A549 (cell line): ENCODE data around the gene ABCA1.

ENCODE experiments used
- BHLHE40 ChIP-seq: IDR thresholded peaks from 2 replicates; pipeline ENCODE4 v1.6.1; 2012; ENCODE audit warnings: low read depth, low read length, inconsistent platforms
- CEBPB ChIP-seq, 2 experiments: fragments of >200 bp in 1 of 2; sonication (Bioruptor Twin) in 1 of 2; formaldehyde crosslinking in 1 of 2; IDR thresholded peaks; 2 replicates each; pipeline ENCODE4 v1.6.1; 2012 to 2016
- KDM5A ChIP-seq: fragments of 200-600 bp; sonication (generic); IDR thresholded peaks from 2 replicates; pipeline ENCODE4 v1.6.1; 2016; ENCODE audit warnings: antibody characterized with exemption, mild to moderate bottlenecking
- POLR2A ChIP-seq: IDR thresholded peaks from 2 replicates; pipeline ENCODE4 v1.6.1; 2012; ENCODE audit warnings: mild to moderate bottlenecking, low read length
- POLR2AphosphoS2 ChIP-seq: conservative IDR thresholded peaks from 2 replicates; pipeline ENCODE4 v1.6.1; 2012; ENCODE audit warnings: low read length, improper control_type of control experiment, inconsistent platforms
- RAD21 ChIP-seq, 2 experiments: fragments of >200 bp in 1 of 2; sonication (Bioruptor Twin) in 1 of 2; formaldehyde crosslinking in 1 of 2; IDR thresholded peaks in 1 of 2; conservative IDR thresholded peaks in 1 of 2; 2 replicates in 1 of 2; 3 replicates in 1 of 2; pipeline ENCODE4 v1.6.1; 2012 to 2018; ENCODE audit warnings: inconsistent platforms in 1 of 2
- RFX5 ChIP-seq: fragments of 450-650 bp; IDR thresholded peaks from 2 replicates; pipeline ENCODE4 v1.7.1; 2014; ENCODE audit warnings: antibody characterized with exemption, mild to moderate bottlenecking, moderate library complexity
- SMC3 ChIP-seq: fragments of >200 bp; sonication (Bioruptor Twin); formaldehyde crosslinking; IDR thresholded peaks from 3 replicates; pipeline ENCODE4 v1.6.1; 2018; ENCODE audit warnings: inconsistent platforms
- ZSCAN20 ChIP-seq: fragments of 250-450 bp; sonication (Bioruptor Pico); IDR thresholded peaks from 2 replicates; pipeline ENCODE4 v1.8.0; 2022; ENCODE audit warnings: mild to moderate bottlenecking, moderate library complexity
- TF ChIP-seq, protein P1 (sequence below): fragments of >200 bp; sonication (Bioruptor Twin); formaldehyde crosslinking; IDR thresholded peaks from 3 replicates; pipeline ENCODE4 v1.5.1; 2016
- TF ChIP-seq, protein P2 (sequence below): IDR thresholded peaks from 2 replicates; pipeline ENCODE4 v1.6.1; 2012
- TF ChIP-seq, protein P3 (sequence below): fragments of 150-350 bp; IDR thresholded peaks from 2 replicates; pipeline ENCODE4 v1.6.1; 2014; ENCODE audit warnings: low read depth, mild to moderate bottlenecking, low read length

DNA sequence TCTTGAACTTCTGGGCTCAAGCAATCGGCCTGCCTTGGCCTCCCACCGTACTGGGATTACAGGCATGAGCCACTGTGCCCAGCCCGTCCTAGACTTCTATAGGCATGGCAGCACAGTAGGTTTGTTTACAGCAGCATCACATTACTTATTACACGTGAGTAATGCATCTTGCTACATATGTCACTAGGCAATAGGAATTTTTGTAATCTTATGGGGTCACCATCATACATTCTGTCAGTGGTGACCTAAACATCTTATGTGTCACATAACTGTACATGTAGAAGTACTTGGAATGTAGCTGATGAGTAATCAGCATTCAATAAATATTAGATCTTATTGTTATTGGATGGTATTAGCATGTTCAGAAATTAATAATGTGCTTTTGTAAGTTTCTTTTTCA lies 22.9 kb upstream of the ABCA1 start:
- TF ChIP-seq, protein P1, sequence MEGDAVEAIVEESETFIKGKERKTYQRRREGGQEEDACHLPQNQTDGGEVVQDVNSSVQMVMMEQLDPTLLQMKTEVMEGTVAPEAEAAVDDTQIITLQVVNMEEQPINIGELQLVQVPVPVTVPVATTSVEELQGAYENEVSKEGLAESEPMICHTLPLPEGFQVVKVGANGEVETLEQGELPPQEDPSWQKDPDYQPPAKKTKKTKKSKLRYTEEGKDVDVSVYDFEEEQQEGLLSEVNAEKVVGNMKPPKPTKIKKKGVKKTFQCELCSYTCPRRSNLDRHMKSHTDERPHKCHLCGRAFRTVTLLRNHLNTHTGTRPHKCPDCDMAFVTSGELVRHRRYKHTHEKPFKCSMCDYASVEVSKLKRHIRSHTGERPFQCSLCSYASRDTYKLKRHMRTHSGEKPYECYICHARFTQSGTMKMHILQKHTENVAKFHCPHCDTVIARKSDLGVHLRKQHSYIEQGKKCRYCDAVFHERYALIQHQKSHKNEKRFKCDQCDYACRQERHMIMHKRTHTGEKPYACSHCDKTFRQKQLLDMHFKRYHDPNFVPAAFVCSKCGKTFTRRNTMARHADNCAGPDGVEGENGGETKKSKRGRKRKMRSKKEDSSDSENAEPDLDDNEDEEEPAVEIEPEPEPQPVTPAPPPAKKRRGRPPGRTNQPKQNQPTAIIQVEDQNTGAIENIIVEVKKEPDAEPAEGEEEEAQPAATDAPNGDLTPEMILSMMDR: no peak
- no peak for TF ChIP-seq RAD21 (conservative IDR thresholded peaks at IDR 0.05 in 1 of 2, IDR thresholded peaks at IDR 0.05 in 1 of 2)
- TF ChIP-seq ZSCAN20 (CRISPR knock-in tag): no peak
- TF ChIP-seq BHLHE40: no peak
- TF ChIP-seq, protein P2, sequence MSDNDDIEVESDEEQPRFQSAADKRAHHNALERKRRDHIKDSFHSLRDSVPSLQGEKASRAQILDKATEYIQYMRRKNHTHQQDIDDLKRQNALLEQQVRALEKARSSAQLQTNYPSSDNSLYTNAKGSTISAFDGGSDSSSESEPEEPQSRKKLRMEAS: no peak
- TF ChIP-seq KDM5A: no peak
- no peak for TF ChIP-seq CEBPB (IDR thresholded peaks at IDR 0.05)
- TF ChIP-seq RFX5: no peak
- TF ChIP-seq, protein P3, sequence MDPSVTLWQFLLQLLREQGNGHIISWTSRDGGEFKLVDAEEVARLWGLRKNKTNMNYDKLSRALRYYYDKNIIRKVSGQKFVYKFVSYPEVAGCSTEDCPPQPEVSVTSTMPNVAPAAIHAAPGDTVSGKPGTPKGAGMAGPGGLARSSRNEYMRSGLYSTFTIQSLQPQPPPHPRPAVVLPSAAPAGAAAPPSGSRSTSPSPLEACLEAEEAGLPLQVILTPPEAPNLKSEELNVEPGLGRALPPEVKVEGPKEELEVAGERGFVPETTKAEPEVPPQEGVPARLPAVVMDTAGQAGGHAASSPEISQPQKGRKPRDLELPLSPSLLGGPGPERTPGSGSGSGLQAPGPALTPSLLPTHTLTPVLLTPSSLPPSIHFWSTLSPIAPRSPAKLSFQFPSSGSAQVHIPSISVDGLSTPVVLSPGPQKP: no peak
- TF ChIP-seq SMC3: no peak
- no peak for TF ChIP-seq POLR2A
- no peak for TF ChIP-seq POLR2AphosphoS2
